HG03025 (cell line): ENCODE measurements around the gene DNAJB6.

ENCODE experiments used
- ATAC-seq: cut with Tn5 transposase; IDR thresholded peaks from one replicate; pipeline ENCODE4 v1.9.1; 2021; ENCODE audit warnings: mild to moderate bottlenecking, moderate library complexity; ENCODE audit not compliant: unreplicated experiment, low FRiP score

Gene DNAJB6

GRCh38 chr7:157336383-157337315 lies at the start of gene DNAJB6:
Gene DNAJB6 (plus strand): TSS chr7:157337004. CDS start chr7:157358573, 21,569 bp downstream.
- ATAC-seq = peak; percentile 83

GRCh38 chr7:157291404-157292080 lies 45.3 kb upstream of the DNAJB6 start:
- no peak for ATAC-seq

- no peak for ATAC-seq
These were observed 44.5 kb upstream of the DNAJB6 start for GRCh38 chr7:157292258-157292657.

GRCh38 chr7:157292770-157293412 lies 43.9 kb upstream of the DNAJB6 start:
- ATAC-seq = no peak

GRCh38 chr7:157293413-157293788 lies 43.4 kb upstream of the DNAJB6 start:
- ATAC-seq = no peak

- ATAC-seq = no peak
These were observed 42.0 kb upstream of the DNAJB6 start for GRCh38 chr7:157294773-157295172.

- no peak for ATAC-seq
These were observed 41.5 kb upstream of the DNAJB6 start for GRCh38 chr7:157295338-157295737.

GRCh38 chr7:157297185-157297584 lies 39.6 kb upstream of the DNAJB6 start:
- no peak for ATAC-seq

- no peak for ATAC-seq
These were observed 37.5 kb upstream of the DNAJB6 start for GRCh38 chr7:157299317-157299612.

GRCh38 chr7:157299613-157300368 lies 37.0 kb upstream of the DNAJB6 start:
- ATAC-seq = no peak

- ATAC-seq = no peak
These were observed 36.4 kb upstream of the DNAJB6 start for GRCh38 chr7:157300369-157300825.

GRCh38 chr7:157301610-157302120 lies 35.1 kb upstream of the DNAJB6 start:
- ATAC-seq = no peak

GRCh38 chr7:157306846-157307838 lies 29.7 kb upstream of the DNAJB6 start:
- no peak for ATAC-seq

GRCh38 chr7:157309988-157310668 lies 26.7 kb upstream of the DNAJB6 start:
- no peak for ATAC-seq

- no peak for ATAC-seq
These were observed 26.1 kb upstream of the DNAJB6 start for GRCh38 chr7:157310676-157311185.

- no peak for ATAC-seq
These were observed 23.9 kb upstream of the DNAJB6 start for GRCh38 chr7:157312941-157313340.

- ATAC-seq = no peak
These were observed 23.2 kb upstream of the DNAJB6 start for GRCh38 chr7:157313645-157314044.

- peak; percentile 69 for ATAC-seq
These were observed 18.6 kb upstream of the DNAJB6 start for GRCh38 chr7:157318015-157318706.
